MCF 10A (cell line): ENCODE measurements around the gene SLC25A26. TPM values are rescaled to one million over a fixed set of nuclear protein-coding genes. Genes with fewer than 3 reads are reported as not detected.

Experiments used
- BruUV-seq: library from RNA; stranded (reverse); fragments of 400-500 nt; replicated peaks from 2 replicates; lab custom pipeline; 2021; lab: Mats Ljungman, UMichigan
- CTCF ChIA-PET: fragments of 300-600 bp; sonication (Branson Sonifier 250); formaldehyde crosslinking; extraction: SDS; loops from one replicate; lab custom pipeline; 2021; ENCODE audit warnings: antibody characterized with exemption, inconsistent platforms; lab: Yijun Ruan, JAX
- POLR2A ChIA-PET: fragments of 300-600, 350-650 bp; sonication (Branson Sonifier 250); formaldehyde crosslinking; extraction: SDS; loops from one replicate; lab custom pipeline; 2020; ENCODE audit warnings: antibody characterized with exemption, inconsistent platforms; lab: Yijun Ruan, JAX
- DNase-seq: peaks from one replicate; pipeline ENCODE4 v3.0.0-alpha.2; 2018; ENCODE audit not compliant: unreplicated experiment
- H3K27ac Mint-ChIP-seq: one replicate; pipeline ENCODE4 v1.8.0; 2022; ENCODE audit warnings: mild to moderate bottlenecking, low read depth, mixed read lengths; ENCODE audit not compliant: unreplicated experiment
- H3K27me3 Mint-ChIP-seq: one replicate; pipeline ENCODE4 v1.8.0; 2022; ENCODE audit warnings: mixed read lengths; ENCODE audit not compliant: insufficient read depth, unreplicated experiment
- H3K36me3 Mint-ChIP-seq: one replicate; pipeline ENCODE4 v1.8.0; 2022; ENCODE audit warnings: mild to moderate bottlenecking, moderate library complexity, mixed read lengths; ENCODE audit not compliant: insufficient read depth, unreplicated experiment
- H3K4me1 Mint-ChIP-seq: one replicate; pipeline ENCODE4 v1.8.0; 2022; ENCODE audit warnings: mixed read lengths; ENCODE audit not compliant: insufficient read depth, unreplicated experiment
- H3K4me3 Mint-ChIP-seq: one replicate; pipeline ENCODE4 v1.8.0; 2022; ENCODE audit warnings: mild to moderate bottlenecking, moderate library complexity, mixed read lengths; ENCODE audit not compliant: unreplicated experiment
- H3K9me3 Mint-ChIP-seq: one replicate; pipeline ENCODE4 v1.8.0; 2022; ENCODE audit warnings: mixed read lengths; ENCODE audit not compliant: unreplicated experiment
- intact Hi-C: fragments of 100-400 bp; cut with micrococcal nuclease; formaldehyde crosslinking; loops from 2 replicates; pipeline ENCODE4 v1.14.1; 2022
- total RNA-seq: library from RNA; stranded (reverse); gene quantifications from 2 replicates; pipeline ENCODE4 v1.2.3, GENCODE V29; 2022
- TF ChIP-seq, protein P1 (sequence below): fragments of 200-600 bp; IDR thresholded peaks from one replicate; pipeline ENCODE4 v1.8.0; 2022; ENCODE audit warnings: antibody characterized with exemption, mild to moderate bottlenecking; ENCODE audit not compliant: unreplicated experiment

SLC25A26 gene
- total RNA-seq, 1 experiment from 2014 or later: 24.8 TPM

DNA sequence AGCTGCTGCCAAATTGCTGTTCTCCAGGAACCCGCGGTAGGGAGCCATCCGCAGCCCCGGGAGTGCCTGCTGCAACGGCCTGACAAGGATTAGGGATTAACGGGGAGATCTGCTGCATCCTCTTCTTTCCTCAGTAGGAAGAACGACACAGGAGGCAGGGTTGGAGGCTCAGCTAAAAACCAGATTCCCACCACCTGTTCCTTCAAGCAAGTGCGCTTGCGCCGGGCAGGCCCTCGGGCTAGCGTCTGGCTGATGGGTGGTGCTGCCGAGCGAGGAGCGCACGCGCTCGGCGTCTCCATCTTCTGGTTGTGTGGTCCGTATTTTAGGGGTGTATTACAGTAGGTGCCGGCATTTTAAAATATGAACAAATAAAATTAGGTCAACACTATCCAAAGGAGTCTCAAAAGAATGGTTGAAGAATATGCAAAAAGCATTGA, 25.4 kb upstream of the SLC25A26 start:
- no peak overlapping the region for H3K27ac Mint-ChIP-seq
- no peak overlapping the region for H3K4me3 Mint-ChIP-seq
- ChIA-PET POLR2A (no interaction called here), CTCF (interaction anchor here (0.6 to 1.5 kb wide), 9 partner anchors 10 to 1370 kb away, joined by 3 to 8 read pairs (median 5); no protein-coding TSS in a partner anchor)
- DNase-seq: no peak
- TF ChIP-seq, protein P1, sequence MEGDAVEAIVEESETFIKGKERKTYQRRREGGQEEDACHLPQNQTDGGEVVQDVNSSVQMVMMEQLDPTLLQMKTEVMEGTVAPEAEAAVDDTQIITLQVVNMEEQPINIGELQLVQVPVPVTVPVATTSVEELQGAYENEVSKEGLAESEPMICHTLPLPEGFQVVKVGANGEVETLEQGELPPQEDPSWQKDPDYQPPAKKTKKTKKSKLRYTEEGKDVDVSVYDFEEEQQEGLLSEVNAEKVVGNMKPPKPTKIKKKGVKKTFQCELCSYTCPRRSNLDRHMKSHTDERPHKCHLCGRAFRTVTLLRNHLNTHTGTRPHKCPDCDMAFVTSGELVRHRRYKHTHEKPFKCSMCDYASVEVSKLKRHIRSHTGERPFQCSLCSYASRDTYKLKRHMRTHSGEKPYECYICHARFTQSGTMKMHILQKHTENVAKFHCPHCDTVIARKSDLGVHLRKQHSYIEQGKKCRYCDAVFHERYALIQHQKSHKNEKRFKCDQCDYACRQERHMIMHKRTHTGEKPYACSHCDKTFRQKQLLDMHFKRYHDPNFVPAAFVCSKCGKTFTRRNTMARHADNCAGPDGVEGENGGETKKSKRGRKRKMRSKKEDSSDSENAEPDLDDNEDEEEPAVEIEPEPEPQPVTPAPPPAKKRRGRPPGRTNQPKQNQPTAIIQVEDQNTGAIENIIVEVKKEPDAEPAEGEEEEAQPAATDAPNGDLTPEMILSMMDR: no peak
- no TSS peak for BruUV-seq
- no peaks in the 10 kb centered on the region for H3K27me3 Mint-ChIP-seq
- H3K9me3 Mint-ChIP-seq: no peaks in the 10 kb centered on the region
- intact Hi-C loops: loop anchor here (5.0 to 10.0 kb wide), 2 partner anchors 758 to 1661 kb away; no protein-coding TSS in a partner anchor
- H3K36me3 Mint-ChIP-seq: no peaks in the 10 kb centered on the region
- no peaks in the 10 kb centered on the region for H3K4me1 Mint-ChIP-seq

DNA sequence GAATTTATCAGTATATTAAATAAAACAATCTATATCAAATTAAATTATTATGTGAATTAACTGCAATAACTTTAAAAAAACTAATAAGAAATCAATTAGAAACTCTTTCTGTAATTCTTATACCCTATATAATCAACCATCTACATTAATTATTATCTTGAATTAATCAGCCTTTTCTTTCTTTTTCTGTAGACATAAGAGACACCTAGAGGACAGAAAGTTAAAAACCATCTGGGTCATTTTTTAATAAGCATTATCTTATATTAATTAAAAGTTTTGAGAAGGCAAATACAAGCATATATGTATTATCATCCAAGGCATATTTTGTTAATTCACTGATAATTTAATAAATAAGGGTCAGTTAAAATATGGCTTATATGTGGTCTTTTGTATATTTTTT, 24.2 kb upstream of the SLC25A26 start:
- H3K4me3 Mint-ChIP-seq: no peak overlapping the region

DNA sequence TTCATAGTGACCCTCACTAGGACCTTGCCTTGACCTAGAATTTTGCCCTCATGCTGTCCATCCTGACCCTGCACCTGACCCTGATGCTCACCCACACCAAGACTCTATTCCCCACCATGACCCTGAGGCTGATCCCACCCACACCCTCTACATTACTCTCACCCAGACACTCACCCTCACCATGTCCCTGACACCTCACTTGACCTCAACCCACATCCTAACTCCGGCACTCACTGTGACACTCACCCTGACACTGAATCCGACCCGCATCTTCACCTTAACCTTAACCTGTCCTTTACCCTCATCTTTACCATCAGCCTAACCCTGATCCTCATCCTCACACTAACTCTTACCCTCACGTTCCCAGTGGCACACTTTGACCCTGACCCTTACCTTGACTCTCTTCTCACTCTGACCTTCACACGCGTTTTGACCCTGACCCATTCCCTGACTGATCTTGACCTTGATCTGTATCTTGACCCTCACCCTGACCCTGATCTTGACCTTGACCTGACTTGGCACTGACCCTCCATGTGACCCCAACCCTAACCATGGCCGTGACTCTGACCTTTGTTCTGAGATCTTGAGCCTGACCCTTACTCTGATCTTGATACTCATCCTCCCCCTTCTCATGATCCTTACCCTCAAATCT, 22.2 kb upstream of the SLC25A26 start:
- CTCF ChIA-PET: interaction anchor here (0.7 to 0.9 kb wide), 2 partner anchors 10 to 162 kb away, joined by 3 read pairs; no protein-coding TSS in a partner anchor
- POLR2A ChIA-PET: no interaction called here
- intact Hi-C loops: loop anchor here (5.0 to 10.0 kb wide), 2 partner anchors 761 to 1664 kb away; no protein-coding TSS in a partner anchor
- Mint-ChIP-seq H3K36me3 (no peaks in the 10 kb centered on the region), H3K27ac (no peak overlapping the region), H3K9me3 (no peaks in the 10 kb centered on the region), H3K4me1 (no peaks in the 10 kb centered on the region), H3K4me3 (no peak overlapping the region), H3K27me3 (peaks cover 11% of the 10 kb centered on the region)
- no peak for DNase-seq
- no TSS peak for BruUV-seq
- TF ChIP-seq, protein P1: no peak

More for the DNA sequence above, 24.2 kb upstream of the SLC25A26 start:
- BruUV-seq: no TSS peak
- TF ChIP-seq, protein P1: peak; percentile 20
- Mint-ChIP-seq H3K27ac (no peak overlapping the region), H3K27me3 (peaks cover 5% of the 10 kb centered on the region), H3K9me3 (no peaks in the 10 kb centered on the region), H3K4me1 (no peaks in the 10 kb centered on the region), H3K36me3 (no peaks in the 10 kb centered on the region)
- intact Hi-C loops: loop anchor here (2.0 to 10.0 kb wide), 4 partner anchors 412 to 1662 kb away; no protein-coding TSS in a partner anchor
- DNase-seq: peak; percentile 2
- ChIA-PET POLR2A (no interaction called here), CTCF (interaction anchor here (0.5 to 1.9 kb wide), 13 partner anchors 9 to 1136 kb away, joined by 3 to 6 read pairs (median 4); no protein-coding TSS in a partner anchor)

DNA sequence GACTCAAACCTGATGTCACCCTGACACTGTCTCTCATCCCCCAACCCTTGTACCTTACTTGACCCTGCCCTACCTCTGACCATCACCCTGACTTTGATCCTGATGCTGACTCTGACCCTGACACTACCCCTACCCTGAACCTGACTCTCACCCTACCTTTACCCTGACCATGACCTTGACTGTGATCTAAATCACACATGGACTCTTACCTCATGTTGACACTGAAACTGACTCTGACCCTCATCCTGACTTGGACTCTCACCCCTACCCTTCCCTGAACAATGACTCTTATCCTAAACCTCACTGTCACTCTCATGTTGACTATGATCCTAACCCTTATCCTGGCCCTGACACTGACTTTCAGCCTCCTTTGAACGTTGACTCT, 21.7 kb upstream of the SLC25A26 start:
- H3K36me3 Mint-ChIP-seq: no peaks in the 10 kb centered on the region
- no peak overlapping the region for H3K27ac Mint-ChIP-seq
- peaks cover 11% of the 10 kb centered on the region for H3K27me3 Mint-ChIP-seq
- CTCF ChIA-PET: no interaction called here
- intact Hi-C loops: loop anchor here (5.0 to 10.0 kb wide), 2 partner anchors 762 to 1664 kb away; no protein-coding TSS in a partner anchor
- H3K4me3 Mint-ChIP-seq: no peak overlapping the region
- TF ChIP-seq, protein P1: no peak
- H3K4me1 Mint-ChIP-seq: no peaks in the 10 kb centered on the region
- POLR2A ChIA-PET: no interaction called here
- no peak for DNase-seq
- no peaks in the 10 kb centered on the region for H3K9me3 Mint-ChIP-seq
- no TSS peak for BruUV-seq
